GM12875 (cell line): Measurements from ENCODE around the gene TNFRSF13B.

Source experiments
- H3K4me3 ChIP-seq: one replicate; pipeline ENCODE4 v1.5.1; 2011; ENCODE audit warnings: low read depth, low read length, control low read depth
- TF ChIP-seq, protein P1 (sequence below): IDR thresholded peaks from 2 replicates; pipeline ENCODE4 v1.5.1; 2011; ENCODE audit warnings: low read depth, mild to moderate bottlenecking, control low read depth, inconsistent platforms, low read length, moderate library complexity, borderline replicate concordance; ENCODE audit not compliant: insufficient read depth

Gene TNFRSF13B

GRCh38 chr17:16953841-16954240, 18.1 kb downstream of the TNFRSF13B start:
- no peak overlapping the region for H3K4me3 ChIP-seq
- TF ChIP-seq, protein P1, sequence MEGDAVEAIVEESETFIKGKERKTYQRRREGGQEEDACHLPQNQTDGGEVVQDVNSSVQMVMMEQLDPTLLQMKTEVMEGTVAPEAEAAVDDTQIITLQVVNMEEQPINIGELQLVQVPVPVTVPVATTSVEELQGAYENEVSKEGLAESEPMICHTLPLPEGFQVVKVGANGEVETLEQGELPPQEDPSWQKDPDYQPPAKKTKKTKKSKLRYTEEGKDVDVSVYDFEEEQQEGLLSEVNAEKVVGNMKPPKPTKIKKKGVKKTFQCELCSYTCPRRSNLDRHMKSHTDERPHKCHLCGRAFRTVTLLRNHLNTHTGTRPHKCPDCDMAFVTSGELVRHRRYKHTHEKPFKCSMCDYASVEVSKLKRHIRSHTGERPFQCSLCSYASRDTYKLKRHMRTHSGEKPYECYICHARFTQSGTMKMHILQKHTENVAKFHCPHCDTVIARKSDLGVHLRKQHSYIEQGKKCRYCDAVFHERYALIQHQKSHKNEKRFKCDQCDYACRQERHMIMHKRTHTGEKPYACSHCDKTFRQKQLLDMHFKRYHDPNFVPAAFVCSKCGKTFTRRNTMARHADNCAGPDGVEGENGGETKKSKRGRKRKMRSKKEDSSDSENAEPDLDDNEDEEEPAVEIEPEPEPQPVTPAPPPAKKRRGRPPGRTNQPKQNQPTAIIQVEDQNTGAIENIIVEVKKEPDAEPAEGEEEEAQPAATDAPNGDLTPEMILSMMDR: no peak

- no peak overlapping the region for H3K4me3 ChIP-seq
- TF ChIP-seq, protein P1: no peak
Observed at GRCh38 chr17:16953347-16953746, 18.6 kb downstream of the TNFRSF13B start.

GRCh38 chr17:16952401-16952800, 19.5 kb downstream of the TNFRSF13B start:
- H3K4me3 ChIP-seq: no peak overlapping the region
- TF ChIP-seq, protein P1: no peak

- TF ChIP-seq, protein P1: no peak
- no peak overlapping the region for H3K4me3 ChIP-seq
Observed at GRCh38 chr17:16950488-16950887, 21.4 kb downstream of the TNFRSF13B start.

DNA sequence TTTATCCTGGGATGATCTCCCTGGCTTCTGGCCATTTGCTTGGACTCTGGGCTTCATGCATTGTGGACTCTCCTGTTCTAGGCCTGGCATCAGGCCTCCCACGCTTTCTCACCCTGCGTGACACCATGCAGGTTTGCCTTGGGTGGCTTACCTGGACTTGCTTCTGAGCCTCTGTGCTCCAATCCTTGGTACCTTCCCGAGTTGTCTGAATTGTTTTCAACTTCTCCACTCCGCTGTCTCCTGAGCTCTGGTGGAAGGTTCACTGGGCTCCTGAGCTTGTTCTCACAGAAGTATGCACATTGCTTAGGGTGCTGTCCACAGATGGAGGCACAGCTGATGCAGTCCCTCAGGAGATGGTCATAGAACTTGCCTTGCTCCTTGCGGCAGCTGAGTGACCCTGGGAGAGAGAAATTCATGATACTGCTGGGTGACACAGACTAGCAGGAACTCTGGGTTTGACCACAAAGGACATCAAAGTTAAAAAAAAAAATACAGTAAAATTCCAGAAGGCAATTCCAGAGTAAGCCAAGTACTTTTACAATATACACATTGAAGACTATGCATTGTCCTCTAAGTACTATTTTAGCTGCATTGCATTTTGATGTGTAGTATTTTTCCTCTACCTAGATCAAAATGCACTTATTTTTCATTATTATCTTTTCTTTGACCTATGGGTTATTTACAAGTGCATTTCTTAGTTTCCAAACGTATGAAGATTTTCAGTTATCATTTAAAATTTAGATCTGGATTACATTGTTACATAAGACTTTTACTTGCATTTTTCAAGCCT, 23.1 kb downstream of the TNFRSF13B start:
- no peak overlapping the region for H3K4me3 ChIP-seq
- TF ChIP-seq, protein P1: no peak

GRCh38 chr17:16947470-16947869, 24.4 kb downstream of the TNFRSF13B start:
- no peak overlapping the region for H3K4me3 ChIP-seq
- TF ChIP-seq, protein P1: no peak

GRCh38 chr17:16945663-16946218, 26.2 kb downstream of the TNFRSF13B start:
- TF ChIP-seq, protein P1: no peak
- no peak overlapping the region for H3K4me3 ChIP-seq
